Fibroblast of skin of left biceps (primary cell): ENCODE data around the gene BRIP1.
A peak's percentile ranks its signal among the peaks of the same experiment; 100 is the strongest.
"Not testable (repeated sequence)": the region's sequence is repeated elsewhere in the genome, so short reads cannot be mapped to it uniquely, and the experiment has no call there.

ENCODE experiments used
- DNase-seq, 2 experiments: peaks; one replicate each; pipeline ENCODE4 v3.0.0-alpha.2; 2013; ENCODE audit warnings: low read depth in 2 of 2

The BRIP1 gene

DNA sequence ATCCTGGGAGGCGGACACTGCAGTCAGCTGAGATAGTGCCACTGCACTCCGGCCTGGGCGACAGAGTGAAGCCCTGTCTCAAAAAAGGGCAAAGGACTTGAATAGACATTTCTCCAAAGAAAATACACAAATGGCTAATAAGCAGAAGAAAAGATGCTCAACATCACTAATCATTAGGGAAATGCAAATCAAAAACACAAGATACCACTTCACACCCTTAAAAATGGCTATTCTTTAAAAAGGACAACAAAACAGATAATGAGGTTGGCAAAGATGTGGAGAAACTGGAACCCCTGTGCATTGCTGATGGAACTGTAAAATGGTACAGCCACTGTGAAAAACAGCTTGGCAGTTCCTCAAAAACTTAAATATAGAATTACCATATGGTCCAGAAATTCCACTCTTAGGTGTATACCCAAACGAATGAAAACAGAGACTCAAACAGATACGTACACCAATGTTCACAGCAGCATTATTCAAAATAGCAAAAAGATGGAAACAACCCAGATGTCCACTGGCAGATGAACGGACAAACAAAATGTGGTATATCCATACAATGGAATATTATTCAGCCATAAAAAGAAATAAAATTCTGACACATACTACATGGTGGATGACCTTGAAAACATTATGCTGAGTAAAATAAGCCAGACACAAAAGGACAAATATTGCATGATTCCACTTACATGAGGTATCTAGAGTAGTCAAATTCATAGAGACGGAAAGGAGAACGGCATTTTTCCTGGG is 35.5 kb downstream of the BRIP1 start:
- DNase-seq: no peak

DNA sequence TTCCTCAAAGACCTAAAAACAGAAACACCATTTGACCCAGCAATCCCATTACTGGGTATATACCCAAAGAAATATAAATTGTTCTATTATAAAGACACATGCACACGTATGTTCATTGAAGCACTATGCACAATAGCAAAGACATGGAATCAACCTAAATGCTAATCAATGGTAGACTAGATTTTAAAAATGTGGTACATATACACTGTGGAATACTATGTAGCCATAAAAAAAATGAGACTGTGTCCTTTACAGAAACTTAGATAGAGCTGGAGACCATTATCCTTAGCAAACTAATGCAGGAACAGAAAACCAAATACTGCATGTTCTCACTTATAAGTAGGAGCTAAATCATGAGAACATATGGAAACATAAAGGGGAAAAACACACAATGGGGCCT is 36.5 kb downstream of the BRIP1 start:
- not testable (repeated sequence) for DNase-seq

GRCh38 chr17:61826198-61826597 is 37.1 kb downstream of the BRIP1 start:
- DNase-seq: not testable (repeated sequence)

DNA sequence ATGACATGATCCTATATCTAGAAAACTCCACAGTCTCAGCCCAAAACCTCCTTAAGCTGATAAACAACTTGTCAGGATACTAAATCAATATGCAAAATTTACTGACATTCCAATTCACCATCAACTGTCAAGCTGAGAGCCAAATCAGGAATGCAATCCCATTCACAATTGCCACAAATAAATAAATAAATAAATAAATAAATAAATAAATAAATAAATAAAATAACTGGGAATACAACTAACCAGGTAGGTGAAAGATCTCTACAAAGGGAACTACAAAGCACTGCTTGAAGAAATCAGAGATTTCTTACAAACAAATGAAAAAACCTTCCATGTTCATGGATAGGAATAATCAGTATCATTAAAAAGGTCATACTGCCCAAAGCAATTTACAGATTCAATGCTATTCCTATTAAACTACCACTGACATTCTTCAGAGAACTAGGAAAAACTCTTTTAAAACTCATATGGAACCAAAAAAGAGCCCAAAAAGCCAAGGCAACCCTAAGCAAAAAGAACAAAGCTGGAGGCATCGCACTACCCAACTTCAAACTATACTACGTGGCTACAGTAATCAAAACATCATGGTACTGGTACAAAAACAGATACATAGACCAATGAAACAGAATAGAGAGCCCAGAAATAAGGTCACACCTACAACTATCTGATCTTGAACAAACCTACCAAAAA is 37.7 kb downstream of the BRIP1 start:
- no peak for DNase-seq

DNA sequence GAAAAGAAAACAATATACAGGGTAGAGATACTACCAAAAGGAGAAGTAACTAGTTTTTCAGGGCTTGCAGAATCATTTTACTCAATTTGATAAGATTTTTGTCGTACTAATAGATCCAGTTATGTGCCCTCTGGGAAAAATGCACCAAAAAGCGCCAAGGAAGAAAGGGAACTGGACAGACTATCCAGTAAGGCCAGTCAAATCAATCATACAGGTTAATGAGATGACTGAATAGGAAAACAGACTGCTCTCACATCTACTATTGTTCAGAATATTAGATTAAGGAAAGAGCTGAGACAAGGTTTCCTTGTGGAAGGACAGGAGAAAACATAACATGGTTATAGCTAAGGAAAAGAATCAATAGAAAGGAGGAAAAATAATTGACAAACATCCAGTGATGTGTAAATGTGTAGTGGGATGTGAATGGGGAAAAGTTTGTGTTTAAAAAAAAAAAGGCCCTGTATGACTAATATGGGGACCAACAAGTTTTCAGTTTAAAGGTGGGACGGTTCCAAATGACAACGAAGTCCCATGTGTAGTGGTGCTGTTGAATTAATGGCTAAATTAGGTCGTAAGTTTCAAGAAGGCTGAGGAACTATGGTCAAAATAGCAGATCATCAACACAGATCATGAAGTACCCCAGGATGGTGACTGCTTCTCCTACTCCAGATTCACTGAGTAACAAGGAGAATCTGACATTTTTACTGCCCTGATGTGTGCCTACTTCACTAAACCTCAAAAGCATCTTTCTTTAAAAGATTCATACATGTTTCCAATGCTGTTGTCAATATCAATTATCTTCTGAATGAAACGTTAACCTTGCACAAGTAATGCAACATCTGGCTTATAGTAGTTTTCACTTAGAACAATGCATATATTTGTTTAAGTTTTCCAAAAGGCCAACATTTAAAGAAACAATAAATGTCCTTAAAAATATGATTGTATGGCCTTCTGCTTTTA is 40.7 kb downstream of the BRIP1 start:
- DNase-seq: no peak

GRCh38 chr17:61821655-61822054 is 41.7 kb downstream of the BRIP1 start:
- no peak for DNase-seq

DNA sequence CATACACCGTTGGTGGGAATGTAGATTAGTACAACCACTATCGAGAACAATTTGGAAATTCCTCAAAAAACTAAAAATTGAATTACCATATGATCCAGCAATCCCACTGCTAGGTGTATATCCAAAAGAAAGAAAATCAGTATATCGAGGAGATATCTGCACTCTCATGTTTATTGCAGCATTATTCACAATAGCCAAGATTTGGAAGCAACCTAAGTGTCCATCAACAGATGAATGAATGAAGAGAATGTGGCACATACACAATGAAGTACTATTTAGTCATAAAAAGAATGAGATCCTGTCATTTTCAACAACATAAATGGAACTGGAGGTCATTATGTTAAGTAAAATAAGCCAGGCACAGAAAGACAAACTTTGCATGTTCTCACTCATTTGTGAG is 44.1 kb downstream of the BRIP1 start:
- DNase-seq: not testable (repeated sequence)

GRCh38 chr17:61818225-61818624 is 45.1 kb downstream of the BRIP1 start:
- no peak for DNase-seq

GRCh38 chr17:61817452-61817851 is 45.9 kb downstream of the BRIP1 start:
- DNase-seq: no peak

- no peak for DNase-seq
Measured at GRCh38 chr17:61816538-61816937, 46.8 kb downstream of the BRIP1 start.

DNA sequence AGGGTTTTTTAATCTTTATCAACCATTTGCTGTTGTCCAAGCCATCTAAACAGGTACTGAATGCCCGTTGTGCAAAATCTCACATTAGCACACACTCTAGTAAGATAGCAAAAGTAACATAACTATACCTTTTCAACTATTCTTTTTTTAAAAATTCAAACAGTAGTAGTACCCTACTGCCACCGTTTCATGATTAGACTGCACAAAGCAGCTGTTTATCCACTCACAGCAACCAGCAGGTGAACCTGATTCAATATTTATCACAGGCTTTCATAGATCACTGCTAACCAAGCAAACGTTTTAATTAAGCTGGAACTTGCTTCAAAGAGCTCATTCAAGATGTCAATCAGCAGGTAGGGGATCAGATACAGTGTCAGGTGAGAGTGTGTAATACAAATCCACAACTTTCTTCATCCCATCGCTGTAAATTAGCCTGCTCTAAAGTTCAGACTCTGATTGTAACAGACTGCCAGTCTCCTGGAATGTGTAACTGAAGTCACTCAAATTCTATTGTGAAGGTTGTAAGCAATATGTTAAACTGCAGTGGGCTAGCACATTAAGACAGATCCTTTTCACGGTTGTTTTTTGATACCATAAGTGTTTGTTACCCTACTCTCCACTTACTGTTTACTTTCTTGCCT is 47.3 kb downstream of the BRIP1 start:
- no peak for DNase-seq

- no peak for DNase-seq
Measured at GRCh38 chr17:61814485-61814884, 48.8 kb downstream of the BRIP1 start.

DNA sequence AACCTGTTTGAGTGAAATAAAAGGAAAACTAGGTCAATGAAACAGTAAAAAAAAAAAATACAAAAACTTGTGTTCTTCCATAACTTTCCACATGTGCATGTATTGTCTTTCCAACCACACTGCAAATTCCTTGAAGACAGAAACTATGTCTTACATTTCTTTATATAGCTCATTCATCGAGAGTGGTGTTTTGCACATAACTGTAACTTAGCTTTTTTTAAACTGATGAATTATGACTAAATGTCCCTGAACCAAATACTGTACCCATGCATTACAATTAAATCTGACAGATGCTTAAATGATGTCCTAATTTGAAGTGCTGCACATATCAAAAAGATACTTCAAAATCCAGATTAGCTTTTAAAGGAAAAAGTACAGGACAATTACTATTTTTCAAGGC is 50.1 kb downstream of the BRIP1 start:
- peak in 1 of 2 experiments; percentile 26 for DNase-seq

DNA sequence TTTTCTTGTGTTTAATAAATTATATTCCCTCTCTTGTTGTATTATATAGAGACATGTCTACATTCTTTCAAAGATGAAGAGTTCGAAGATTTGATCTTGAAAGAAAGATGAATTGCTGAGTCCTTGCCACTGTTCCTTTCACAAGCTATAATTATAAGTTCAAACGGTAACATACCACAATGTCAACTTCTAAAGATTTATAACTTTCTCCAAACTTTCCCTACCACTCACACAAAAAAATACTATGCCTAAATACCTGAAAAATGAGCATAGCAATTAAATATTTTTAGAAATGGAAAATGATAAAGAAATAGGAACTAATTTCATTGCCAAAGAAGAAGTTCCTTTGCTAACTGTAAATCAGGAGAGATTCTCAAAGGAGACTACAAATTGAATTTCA is 50.6 kb downstream of the BRIP1 start:
- DNase-seq: no peak

- DNase-seq: peak; percentile 55
Measured at GRCh38 chr17:61809816-61810392, 53.4 kb downstream of the BRIP1 start.

GRCh38 chr17:61808442-61808841 is 54.9 kb downstream of the BRIP1 start:
- DNase-seq: no peak

DNA sequence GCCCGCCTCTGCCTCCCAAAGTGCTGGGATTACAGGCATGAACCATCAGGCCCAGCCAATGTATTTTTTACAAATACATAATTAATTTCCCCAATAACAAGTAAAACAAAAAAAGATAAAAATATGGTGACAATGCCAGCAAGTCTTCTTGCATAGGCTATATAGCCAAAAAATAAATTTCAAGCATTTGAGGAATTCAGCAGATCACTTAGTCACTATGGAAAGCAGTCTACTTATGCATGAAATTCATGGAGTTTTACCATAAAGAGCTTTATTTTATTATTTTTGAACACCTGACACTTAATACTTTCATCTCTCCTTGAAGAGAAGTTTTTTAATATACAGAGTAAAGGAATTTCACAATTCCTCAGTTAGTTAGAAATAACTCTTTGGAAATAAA is 56.4 kb downstream of the BRIP1 start:
- no peak for DNase-seq

DNA sequence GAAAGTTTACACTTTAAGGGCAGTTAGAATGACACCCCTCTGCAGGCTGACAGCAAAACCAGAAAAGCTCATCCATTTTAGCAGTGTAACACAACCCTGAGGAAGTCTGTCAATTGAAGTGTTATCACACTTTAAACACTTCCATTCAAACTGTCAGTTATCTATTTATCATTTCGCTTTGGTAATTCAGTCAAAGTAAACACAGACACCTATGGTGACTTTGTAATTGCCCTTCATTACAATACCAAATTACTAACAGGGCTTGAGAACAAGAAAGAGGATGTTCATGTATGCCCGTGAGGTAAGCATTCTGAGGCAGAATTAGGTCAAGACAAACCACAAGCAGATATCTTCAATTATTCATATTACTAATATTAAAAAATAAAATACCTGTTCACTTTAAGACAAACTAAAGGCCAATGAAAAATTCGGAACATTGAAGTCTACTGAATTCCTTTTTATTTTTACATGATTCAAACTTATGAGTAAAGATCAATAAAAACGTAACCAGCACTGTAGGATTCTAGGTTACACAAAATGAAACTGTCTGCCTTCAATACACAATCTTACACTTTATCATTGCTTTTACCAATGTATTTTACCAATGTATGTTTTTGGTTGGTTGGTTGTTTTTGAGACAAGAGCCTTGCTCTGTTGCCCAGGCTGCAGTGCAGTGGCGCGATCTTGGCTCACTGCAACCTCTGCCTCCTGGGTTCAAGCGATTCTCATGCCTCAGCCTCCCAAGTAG is 57.1 kb downstream of the BRIP1 start:
- DNase-seq: no peak

GRCh38 chr17:61805399-61805798 is 57.9 kb downstream of the BRIP1 start:
- DNase-seq: peak; percentile 40 to 42

DNA sequence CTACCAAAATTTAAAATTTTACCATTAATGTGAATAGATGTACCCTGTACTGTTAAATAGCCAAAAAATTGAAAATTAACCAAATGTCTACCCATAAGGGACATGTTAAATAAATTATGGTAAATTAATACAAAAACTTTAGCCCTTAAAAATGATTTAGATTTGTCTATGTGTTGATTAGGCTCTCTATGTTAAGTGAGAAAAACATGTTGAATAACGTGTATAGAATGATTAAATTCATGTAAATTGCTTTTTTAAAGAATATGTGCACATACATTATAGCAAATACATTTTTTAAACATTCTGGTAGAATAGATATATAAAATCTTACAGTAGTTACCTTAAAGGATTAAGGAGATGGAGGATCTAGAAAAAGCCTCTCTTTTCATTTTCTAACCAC is 59.5 kb downstream of the BRIP1 start:
- no peak for DNase-seq

DNA sequence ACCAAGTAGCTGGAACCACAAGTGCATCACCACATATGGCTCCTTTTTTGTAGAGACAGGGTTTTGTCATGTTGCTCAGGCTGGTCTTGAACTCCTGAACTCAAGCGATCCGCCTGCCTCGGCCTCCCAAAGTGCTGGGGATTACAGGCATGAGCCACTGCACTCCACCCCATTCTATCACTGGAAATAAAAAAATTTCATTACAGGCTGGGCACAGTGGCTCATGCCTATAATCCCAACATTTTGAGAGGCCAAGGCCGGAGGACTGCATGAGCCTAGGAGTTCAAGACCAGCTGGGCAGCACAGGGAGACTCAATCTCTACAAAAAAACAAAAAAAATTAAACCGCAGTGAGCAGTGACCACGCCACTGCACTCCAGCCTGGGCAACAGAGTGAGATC is 60.1 kb downstream of the BRIP1 start:
- DNase-seq: no peak
